ENCODE results near the gene C1QTNF3. TPM values are rescaled to one million over a fixed set of nuclear protein-coding genes. Genes with fewer than 3 reads are reported as not detected.

The C1QTNF3 gene
- total RNA-seq, 1 experiment from 2014 or later = 1.6 TPM

DNA sequence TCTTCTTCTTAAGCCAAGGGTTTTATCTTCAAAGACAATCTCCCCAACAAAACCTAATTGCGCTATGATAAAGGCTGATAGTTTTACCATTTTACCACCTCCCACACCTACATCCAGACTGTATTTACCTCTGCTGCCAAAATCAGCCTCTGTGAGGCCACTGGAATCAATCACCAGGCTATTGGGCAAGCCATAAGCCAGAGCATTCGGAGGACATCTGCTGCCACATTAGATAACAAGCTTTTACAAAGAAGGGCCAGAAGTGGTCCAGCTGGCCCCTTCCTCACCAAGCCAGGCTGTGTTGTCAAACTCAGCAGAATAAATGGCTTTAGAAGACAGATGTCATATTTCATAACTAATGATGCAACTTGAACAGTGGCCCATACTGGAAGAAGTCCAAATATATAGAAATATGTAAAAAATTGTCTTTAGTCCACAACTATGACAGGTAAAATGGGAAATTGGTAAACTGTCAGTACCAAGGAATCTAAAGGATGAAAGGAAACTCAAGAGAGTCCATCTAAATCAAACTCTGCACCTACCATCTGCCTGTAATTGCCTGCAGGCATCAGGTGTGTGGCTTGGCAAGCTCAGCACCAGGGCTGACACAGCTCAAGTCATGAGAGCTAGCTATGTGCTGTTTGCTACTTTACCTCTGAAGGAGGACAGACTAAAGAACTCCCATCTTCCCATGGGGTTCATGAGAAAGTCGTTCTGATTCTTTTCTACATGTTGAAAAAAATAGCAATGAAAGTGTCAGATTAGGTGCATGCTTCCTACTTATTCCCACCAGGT, 74.6 kb downstream of the C1QTNF3 start:
- Histone ChIP-seq H3K27ac (ENCODE audit: low read depth, low read length, poor library complexity, severe bottlenecking) (no peak overlapping the region), H3K27me3 (replicated peaks; ENCODE audit: insufficient read depth, low read depth, low read length, poor library complexity) (no peaks in the 10 kb centered on the region), H3K36me3 (ENCODE audit: insufficient read depth, low read length, poor library complexity, severe bottlenecking) (no peaks in the 10 kb centered on the region), H3K4me1 (ENCODE audit: insufficient read depth, low read length, poor library complexity, severe bottlenecking) (no peaks in the 10 kb centered on the region), H3K4me3 (ENCODE audit: low read depth, low read length, poor library complexity, severe bottlenecking) (no peak overlapping the region), H3K9me3 (ENCODE audit: low read depth, low read length, poor library complexity, severe bottlenecking) (no peaks in the 10 kb centered on the region)
- BruUV-seq (replicated peaks) = no TSS peak
- ChIA-PET POLR2A (ENCODE audit: low non-redundant PET) (no interaction called here), CTCF (interaction anchor here (0.6 kb wide), 1 partner anchor 182 kb away, joined by 3 read pairs; no protein-coding TSS in a partner anchor)
- intact Hi-C loops (cut with micrococcal nuclease; ENCODE audit: unreplicated experiment) = no loop called here
- no peak for TF ChIP-seq EZH2 (IDR thresholded peaks at IDR 0.05; ENCODE audit: borderline replicate concordance, low read depth, low read length, poor library complexity, severe bottlenecking)
- TF ChIP-seq, protein P1, sequence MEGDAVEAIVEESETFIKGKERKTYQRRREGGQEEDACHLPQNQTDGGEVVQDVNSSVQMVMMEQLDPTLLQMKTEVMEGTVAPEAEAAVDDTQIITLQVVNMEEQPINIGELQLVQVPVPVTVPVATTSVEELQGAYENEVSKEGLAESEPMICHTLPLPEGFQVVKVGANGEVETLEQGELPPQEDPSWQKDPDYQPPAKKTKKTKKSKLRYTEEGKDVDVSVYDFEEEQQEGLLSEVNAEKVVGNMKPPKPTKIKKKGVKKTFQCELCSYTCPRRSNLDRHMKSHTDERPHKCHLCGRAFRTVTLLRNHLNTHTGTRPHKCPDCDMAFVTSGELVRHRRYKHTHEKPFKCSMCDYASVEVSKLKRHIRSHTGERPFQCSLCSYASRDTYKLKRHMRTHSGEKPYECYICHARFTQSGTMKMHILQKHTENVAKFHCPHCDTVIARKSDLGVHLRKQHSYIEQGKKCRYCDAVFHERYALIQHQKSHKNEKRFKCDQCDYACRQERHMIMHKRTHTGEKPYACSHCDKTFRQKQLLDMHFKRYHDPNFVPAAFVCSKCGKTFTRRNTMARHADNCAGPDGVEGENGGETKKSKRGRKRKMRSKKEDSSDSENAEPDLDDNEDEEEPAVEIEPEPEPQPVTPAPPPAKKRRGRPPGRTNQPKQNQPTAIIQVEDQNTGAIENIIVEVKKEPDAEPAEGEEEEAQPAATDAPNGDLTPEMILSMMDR (conservative IDR thresholded peaks at IDR 0.05; ENCODE audit: low read depth, low read length) = no peak
- no peak for DNase-seq (ENCODE audit: low spot score)

Other genes starting within 250 kb of the C1QTNF3 start
- gene ADAMTS12, start 151.2 kb downstream of the C1QTNF3 start, total RNA-seq (2021) = 0.76 and 0.84 TPM in 2 replicates
- not detected in 2 replicates for gene RXFP3, start 106.8 kb downstream of the C1QTNF3 start, total RNA-seq (2021)
- gene SLC45A2, start 58.5 kb downstream of the C1QTNF3 start, total RNA-seq (2021) = 0.28 and 0.31 TPM in 2 replicates
- 11.8 and 13.9 TPM in 2 replicates for gene AMACR, start 35.2 kb downstream of the C1QTNF3 start, total RNA-seq (2021)

Measured in A673 (cell line).